ENCODE data around the gene SRSF10. TPM values are rescaled to one million over a fixed set of nuclear protein-coding genes. Genes with fewer than 3 reads are reported as not detected.

Gene SRSF10
- polyA plus RNA-seq, 3 donors: 66.6 to 76.2 (median 75.6) TPM

GRCh38 chr1:23957096-23957495, 23.0 kb downstream of the SRSF10 start:
- intact Hi-C loops (cut with micrococcal nuclease): loop anchor here in 1 of 2 donors (5.0 kb wide), 1 partner anchor 40 kb away; no protein-coding TSS in a partner anchor
- Mint-ChIP-seq H3K4me3 (no peak overlapping the region), H3K4me1 (peaks cover 49% of the 10 kb centered on the region), H3K9me3 (peaks cover 0 to 2% (median 0%) of the 10 kb centered on the region in 7 donors), H3K27ac (peak overlapping the region in 2 of 7 donors; percentile 13 to 38), H3K27me3 (ENCODE audit: low read depth in 3 of 3) (no peaks in the 10 kb centered on the region), H3K36me3 (peaks cover 8 to 10% of the 10 kb centered on the region in 2 donors)
- Histone ChIP-seq H3K9me3 (replicated peaks in 1 of 2; ENCODE audit: control insufficient read depth in 1 of 2, insufficient read depth in 1 of 2, low read length in 2 of 2) (no peaks in the 10 kb centered on the region), H2AFZ (ENCODE audit: insufficient read depth, low read depth, low read length, poor library complexity, severe bottlenecking) (no peak overlapping the region), H3K36me3 (replicated peaks in 1 of 2; ENCODE audit: control insufficient read depth in 1 of 2, insufficient read depth in 2 of 2, low read length in 2 of 2) (peaks cover 5 to 7% of the 10 kb centered on the region in 2 donors), H3K4me3 (replicated peaks in 1 of 3; ENCODE audit: low read depth in 2 of 3, low read length in 3 of 3) (no peak overlapping the region), H3K9ac (ENCODE audit: insufficient read depth, low read length, poor library complexity, severe bottlenecking) (no peak overlapping the region), H3K27ac (ENCODE audit: low read depth in 1 of 2, low read length in 2 of 2) (no peak overlapping the region), H3K27me3 (ENCODE audit: control insufficient read depth in 2 of 2, insufficient read depth in 2 of 2, low read length in 2 of 2) (no peaks in the 10 kb centered on the region), H3K79me2 (ENCODE audit: insufficient read depth, low read length) (peaks cover 25% of the 10 kb centered on the region), H3K4me1 (ENCODE audit: control insufficient read depth in 1 of 2, insufficient read depth in 2 of 2, low read length in 2 of 2) (peaks cover 38 to 52% of the 10 kb centered on the region in 2 donors), H4K20me1 (ENCODE audit: insufficient read depth, low read length) (no peaks in the 10 kb centered on the region), H3K4me2 (replicated peaks; ENCODE audit: extremely low read depth, low read length, poor library complexity, severe bottlenecking) (no peak overlapping the region)
- no peak for TF ChIP-seq CTCF (IDR thresholded peaks at IDR 0.05)
- 95% methylated on average over 4 of the region's 7 CpGs for WGBS (ENCODE audit: insufficient coverage)
- DNase-seq: no peak

GRCh38 chr1:23953020-23953419, 27.1 kb downstream of the SRSF10 start:
- Mint-ChIP-seq H3K27ac (no peak overlapping the region), H3K9me3 (peaks cover 0 to 4% (median 2%) of the 10 kb centered on the region in 7 donors), H3K27me3 (ENCODE audit: low read depth in 3 of 3) (peaks cover 0 to 2% (median 0%) of the 10 kb centered on the region in 3 donors), H3K36me3 (no peaks in the 10 kb centered on the region), H3K4me3 (no peak overlapping the region), H3K4me1 (peaks cover 28% of the 10 kb centered on the region)
- H3K27me3 ChIP-seq (ENCODE audit: control insufficient read depth in 2 of 2, insufficient read depth in 2 of 2, low read length in 2 of 2): no peaks in the 10 kb centered on the region
- H3K9me3 ChIP-seq (replicated peaks in 1 of 2; ENCODE audit: control insufficient read depth in 1 of 2, insufficient read depth in 1 of 2, low read length in 2 of 2): no peaks in the 10 kb centered on the region
- no peak overlapping the region for H3K4me3 ChIP-seq (replicated peaks in 1 of 3; ENCODE audit: low read depth in 2 of 3, low read length in 3 of 3)
- no peaks in the 10 kb centered on the region for H3K36me3 ChIP-seq (replicated peaks in 1 of 2; ENCODE audit: control insufficient read depth in 1 of 2, insufficient read depth in 2 of 2, low read length in 2 of 2)
- intact Hi-C loops (cut with micrococcal nuclease): no loop called here
- H3K27ac ChIP-seq (ENCODE audit: low read depth in 1 of 2, low read length in 2 of 2): no peak overlapping the region
- DNase-seq: no peak
- H3K9ac ChIP-seq (ENCODE audit: insufficient read depth, low read length, poor library complexity, severe bottlenecking): no peak overlapping the region
- no peaks in the 10 kb centered on the region for H3K79me2 ChIP-seq (ENCODE audit: insufficient read depth, low read length)
- peaks cover 20 to 24% of the 10 kb centered on the region in 2 donors for H3K4me1 ChIP-seq (ENCODE audit: control insufficient read depth in 1 of 2, insufficient read depth in 2 of 2, low read length in 2 of 2)
- no peak for TF ChIP-seq CTCF (IDR thresholded peaks at IDR 0.05)
- no CpG with 5 or more reads among the region's 3 CpGs for WGBS (ENCODE audit: insufficient coverage)
- H2AFZ ChIP-seq (ENCODE audit: insufficient read depth, low read depth, low read length, poor library complexity, severe bottlenecking): peak overlapping the region; percentile 17
- H4K20me1 ChIP-seq (ENCODE audit: insufficient read depth, low read length): no peaks in the 10 kb centered on the region
- no peak overlapping the region for H3K4me2 ChIP-seq (replicated peaks; ENCODE audit: extremely low read depth, low read length, poor library complexity, severe bottlenecking)
